Vagina (tissue), 2 donors: ENCODE results near the gene WAPL.

Experiments
- CTCF ChIP-seq, 3 experiments: fragments of 450-650 bp in 2 of 3; fragments of 200-600 bp in 1 of 3; sonication (generic) in 1 of 3; IDR thresholded peaks; one replicate each; pipeline ENCODE4 v1.5.1; 2017 to 2019; ENCODE audit warnings: antibody characterized with exemption in 3 of 3, mild to moderate bottlenecking in 2 of 3, moderate library complexity in 2 of 3
- POLR2A ChIP-seq, 2 donors: fragments of 450-650 bp; IDR thresholded peaks; one replicate each; pipeline ENCODE4 v1.6.1; 2017; ENCODE audit warnings: antibody characterized with exemption in 2 of 2, mild to moderate bottlenecking in 2 of 2, moderate library complexity in 2 of 2

- TF ChIP-seq CTCF (IDR thresholded peaks at IDR 0.05) = no peak
- no peak for TF ChIP-seq POLR2A (IDR thresholded peaks at IDR 0.05)
Observed at GRCh38 chr10:86540016-86540415, 18.4 kb upstream of the WAPL start.
